HT1080 (cell line): ENCODE measurements around the gene SLC17A4. TPM values are rescaled to one million over a fixed set of nuclear protein-coding genes. Genes with fewer than 3 reads are reported as not detected.

Experiments used
- DNase-seq: peaks from one replicate; pipeline ENCODE4 v3.0.0-alpha.2; 2015; ENCODE audit warnings: low read depth
- polyA plus RNA-seq, 2 experiments: library from polyadenylated mRNA; depleted of rRNA; stranded (reverse); fragments of >200 nt; gene quantifications; 2 replicates each; pipeline ENCODE4 v1.2.3, GENCODE V29; 2015
- total RNA-seq: library from RNA; depleted of rRNA; stranded (reverse); fragments of >200 nt; shearing (Covaris generic); gene quantifications from 2 replicates; pipeline ENCODE4 v1.2.3, GENCODE V29; 2014; rRNA removed

SLC17A4 gene, protein sequence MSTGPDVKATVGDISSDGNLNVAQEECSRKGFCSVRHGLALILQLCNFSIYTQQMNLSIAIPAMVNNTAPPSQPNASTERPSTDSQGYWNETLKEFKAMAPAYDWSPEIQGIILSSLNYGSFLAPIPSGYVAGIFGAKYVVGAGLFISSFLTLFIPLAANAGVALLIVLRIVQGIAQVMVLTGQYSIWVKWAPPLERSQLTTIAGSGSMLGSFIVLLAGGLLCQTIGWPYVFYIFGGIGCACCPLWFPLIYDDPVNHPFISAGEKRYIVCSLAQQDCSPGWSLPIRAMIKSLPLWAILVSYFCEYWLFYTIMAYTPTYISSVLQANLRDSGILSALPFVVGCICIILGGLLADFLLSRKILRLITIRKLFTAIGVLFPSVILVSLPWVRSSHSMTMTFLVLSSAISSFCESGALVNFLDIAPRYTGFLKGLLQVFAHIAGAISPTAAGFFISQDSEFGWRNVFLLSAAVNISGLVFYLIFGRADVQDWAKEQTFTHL
- total RNA-seq, result not detected in 2 replicates
- not detected in 2 replicates for polyA plus RNA-seq (2015; cell fraction: cytosol; rRNA removed)
- not detected in 2 replicates for polyA plus RNA-seq (2015; cell fraction: nucleus; rRNA removed)

DNA sequence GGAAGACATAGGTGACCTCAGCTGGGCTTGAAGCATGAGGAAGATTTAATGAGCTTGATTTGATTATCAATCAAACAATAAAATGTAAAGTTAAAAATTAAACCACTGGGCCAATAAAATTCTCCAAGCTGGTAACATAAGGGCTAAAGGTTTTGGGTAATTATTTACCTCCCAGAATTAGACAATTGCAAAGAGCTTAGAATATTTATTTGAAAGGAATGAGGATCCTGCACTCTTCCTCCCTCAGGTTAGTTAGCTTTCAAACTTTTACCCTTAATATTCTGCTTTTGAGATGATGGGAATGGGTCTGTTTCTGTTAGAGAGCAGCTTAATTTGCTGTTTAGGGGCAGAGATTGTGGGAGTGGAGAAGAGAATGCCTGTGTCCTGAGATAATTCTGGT lies at the start of gene SLC17A4:
Gene SLC17A4 (plus strand): TSS at position 208 of the 400 bp plus-strand sequence. CDS start 7,221 bp downstream, outside the sequence.
- no peak for DNase-seq

DNA sequence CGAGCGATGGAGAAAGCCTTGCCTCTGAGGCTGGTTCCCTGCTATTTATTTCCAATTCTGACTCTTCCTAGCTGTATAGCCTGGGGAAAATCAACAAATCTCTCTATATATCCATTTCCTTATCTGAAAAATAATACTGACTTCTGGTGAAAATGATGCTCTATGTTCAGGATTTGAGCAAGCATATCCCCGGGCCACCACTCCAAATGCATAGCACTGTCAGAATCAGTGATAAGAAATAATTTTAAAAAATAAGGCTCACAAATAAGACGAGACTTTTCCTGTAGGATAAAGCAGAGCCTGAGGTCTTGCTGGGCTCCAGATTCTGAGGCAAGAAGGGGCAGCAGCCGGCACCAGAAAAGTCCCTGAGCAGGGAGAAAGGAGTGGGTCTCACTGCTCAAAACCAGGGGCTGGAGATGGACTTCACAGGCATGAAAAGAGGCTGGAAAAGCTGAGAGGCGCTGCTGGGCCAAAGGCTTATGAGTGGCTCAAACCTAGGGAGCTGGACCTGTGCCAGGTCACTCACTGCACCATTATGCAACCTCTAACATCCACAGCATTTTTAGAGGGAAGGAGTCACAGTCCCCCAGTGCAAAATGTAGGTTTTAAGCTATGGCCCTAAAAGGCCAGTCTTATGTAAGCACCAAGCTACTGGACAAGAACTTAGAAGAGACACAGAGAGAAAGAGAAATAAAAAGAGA lies 48.1 kb upstream of the SLC17A4 start:
- DNase-seq, result peak; percentile 19

DNA sequence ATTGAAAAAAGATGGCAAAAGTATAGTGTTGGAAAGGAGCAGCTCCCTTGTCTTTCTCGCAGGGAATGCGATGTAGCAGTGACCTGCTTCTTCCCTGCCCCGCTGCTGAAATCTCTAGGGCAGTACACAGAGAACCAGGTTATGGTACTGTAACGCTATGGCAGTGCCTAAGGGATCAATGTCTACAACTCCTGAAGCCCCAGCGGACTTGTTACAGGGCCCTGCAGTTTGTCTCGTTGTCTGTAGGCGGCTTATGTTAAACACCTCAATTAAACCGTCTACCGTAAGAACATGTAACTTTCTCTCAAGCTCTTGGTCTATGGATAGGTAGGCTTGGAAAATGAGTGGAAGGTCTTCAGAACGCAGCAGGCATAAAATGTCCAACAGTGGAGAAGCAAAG lies 44.8 kb upstream of the SLC17A4 start:
- DNase-seq, result no peak

DNA sequence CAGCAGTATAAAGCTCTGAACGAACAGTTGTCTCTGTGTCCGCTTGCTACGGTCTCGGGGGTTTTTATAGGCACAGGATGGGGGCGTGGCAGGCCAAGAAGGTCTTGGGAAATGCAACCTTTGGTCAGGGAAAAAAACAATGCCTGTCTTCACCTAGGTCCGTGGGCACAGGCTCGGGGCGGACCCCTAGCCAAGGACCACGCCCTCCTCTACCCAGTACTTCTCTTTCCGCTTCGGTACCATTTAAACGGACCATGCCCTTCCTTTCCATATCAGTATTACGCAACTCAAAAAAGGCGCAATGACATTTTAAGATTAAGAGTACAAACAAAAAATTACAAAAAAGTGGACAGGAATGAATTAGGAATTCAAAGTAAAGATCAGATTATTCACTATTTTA lies 44.3 kb upstream of the SLC17A4 start:
- DNase-seq, result no peak

DNA sequence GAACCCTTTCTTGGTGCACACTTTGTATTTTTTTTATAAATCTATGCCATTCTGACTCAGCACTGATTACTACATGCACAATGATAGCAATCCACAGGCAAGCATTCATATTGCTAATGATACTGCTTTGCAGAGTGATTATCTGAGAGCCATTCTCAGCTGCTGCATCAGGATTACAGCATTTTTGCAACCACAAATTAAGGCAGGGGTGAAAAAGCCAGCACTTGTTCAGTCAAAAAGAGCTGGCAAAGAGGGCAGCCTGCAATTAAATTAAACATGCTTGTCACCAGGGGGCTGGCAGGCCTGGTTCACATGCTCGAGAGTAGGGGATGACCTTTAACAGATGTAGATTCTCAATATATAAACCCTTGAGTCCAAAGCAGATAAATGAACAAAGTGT lies 40.7 kb upstream of the SLC17A4 start:
- DNase-seq, result no peak

DNA sequence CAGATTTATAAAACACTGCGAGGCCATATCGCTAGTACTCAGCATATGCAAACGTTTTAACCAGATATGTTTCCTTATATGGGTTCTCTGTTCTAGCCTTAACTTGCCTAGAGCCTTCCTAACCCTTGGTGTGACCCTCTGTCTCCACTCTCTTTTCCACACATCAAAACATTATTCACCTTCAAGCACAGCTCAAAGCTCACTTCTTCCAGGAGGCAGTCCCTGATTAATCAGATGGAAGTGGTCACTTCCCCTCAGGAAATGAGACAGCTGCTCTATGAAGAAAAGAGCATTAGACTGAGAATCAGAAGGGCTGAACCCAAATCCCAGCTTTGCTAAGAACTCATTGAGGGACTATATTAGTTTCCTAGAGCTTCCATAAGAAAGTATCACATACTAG lies 39.8 kb upstream of the SLC17A4 start:
- DNase-seq, result peak; percentile 60

DNA sequence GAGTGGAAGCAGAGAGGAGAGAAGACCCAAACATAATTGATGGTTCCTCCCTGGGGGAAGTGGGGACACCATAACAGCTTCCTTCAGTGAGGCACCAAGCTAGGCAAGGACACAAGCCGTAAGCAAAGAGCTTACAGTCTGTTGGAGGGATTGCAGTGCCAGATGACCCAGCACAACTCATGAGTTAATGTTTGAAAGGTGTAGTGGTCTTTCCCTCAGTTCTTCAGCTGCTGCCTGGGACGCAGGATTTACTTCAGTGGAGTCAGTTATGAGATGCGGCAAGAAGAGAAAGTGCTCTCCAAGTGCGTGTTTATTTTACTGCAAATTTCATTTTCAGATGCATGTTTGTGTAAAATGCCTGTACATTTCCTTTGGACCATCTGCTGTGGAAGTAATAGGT lies 38.7 kb upstream of the SLC17A4 start:
- DNase-seq, result no peak

DNA sequence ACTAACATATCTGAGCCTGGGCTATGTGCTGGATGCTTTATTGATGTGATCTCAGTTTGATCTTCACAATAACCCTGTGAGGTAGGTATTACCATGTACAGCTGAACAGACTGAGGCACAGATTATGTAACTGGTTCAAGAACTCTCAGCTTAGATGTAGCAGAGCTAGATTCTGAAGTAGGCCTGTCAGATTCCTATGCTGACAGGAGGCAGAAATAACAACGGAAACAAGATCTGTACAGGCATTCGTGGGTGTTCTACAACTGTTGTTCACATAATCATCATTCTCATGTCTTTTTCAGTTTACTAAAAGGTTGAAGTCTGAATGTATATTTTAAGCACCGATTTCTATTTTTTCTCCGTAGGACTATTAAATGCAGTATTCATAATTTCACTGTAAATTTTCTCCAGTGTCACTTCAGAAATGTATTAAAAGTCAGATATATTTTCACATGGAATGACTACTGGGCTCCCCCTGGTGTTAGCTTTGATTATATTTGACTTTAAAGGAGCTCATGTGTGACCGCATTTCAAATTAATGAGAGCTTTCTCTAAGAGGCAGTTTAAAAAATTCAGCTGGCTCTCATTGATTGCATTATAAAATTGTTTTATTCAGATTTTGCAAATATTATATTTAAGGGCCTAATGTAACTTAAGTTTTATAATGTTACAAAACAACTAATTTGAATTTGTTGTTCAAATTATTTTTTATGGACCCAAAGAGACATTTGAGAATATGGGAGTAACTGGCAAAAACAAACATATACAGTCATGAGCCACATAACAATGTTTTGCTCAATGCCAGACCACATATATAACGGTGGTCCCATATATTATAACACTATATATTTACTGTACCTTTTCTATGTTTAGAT lies 36.4 kb upstream of the SLC17A4 start:
- DNase-seq, result no peak

DNA sequence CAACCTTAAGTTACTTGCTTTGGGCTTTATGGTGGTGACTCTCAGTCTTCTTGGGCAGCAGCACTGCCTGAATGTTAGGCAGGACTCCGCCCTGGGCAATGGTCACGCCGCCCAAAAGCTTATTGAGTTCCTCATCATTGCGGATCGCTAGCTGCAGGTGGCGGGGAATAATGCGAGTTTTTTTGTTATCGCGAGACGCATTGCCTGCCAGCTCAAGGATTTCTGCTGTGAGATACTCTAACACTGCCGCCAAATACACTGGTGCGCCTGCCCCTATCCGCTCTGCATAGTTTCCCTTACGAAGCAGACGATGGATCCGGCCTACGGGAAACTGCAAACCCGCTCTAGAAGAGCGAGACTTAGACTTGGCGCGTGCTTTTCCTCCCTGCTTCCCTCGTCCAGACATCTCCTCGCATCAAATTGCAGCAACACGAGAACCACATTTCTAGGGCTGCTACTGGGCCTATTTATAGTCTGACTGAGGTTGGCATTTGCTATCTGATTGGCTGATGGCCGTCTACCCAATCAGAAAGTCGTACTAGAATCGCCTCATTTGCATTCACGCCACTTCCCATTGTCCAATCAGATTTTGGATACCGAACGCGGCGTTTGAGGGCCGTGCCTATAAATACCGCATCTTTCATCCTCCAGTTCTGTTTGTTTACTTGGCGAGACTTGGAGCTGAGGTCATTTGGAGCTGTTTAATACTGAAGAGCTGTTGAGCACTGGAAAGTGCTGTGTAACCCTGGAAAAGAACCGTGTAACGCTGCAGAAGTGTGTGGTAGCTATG lies 28.2 kb upstream of the SLC17A4 start:
- no peak for DNase-seq

DNA sequence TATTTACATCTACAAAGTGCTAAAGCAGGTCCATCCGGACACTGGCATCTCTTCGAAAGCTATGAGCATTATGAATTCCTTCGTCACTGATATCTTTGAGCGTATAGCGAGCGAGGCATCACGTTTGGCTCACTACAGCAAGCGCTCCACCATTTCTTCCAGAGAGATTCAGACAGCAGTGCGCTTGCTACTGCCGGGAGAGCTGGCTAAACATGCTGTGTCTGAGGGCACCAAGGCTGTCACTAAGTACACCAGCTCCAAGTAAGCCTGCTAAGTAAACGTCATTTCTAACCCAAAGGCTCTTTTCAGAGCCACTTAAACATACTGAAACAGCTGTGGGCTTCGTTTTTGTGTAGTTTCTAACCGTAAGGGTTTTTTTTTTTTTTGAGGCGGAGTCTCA lies 27.5 kb upstream of the SLC17A4 start:
- no peak for DNase-seq

DNA sequence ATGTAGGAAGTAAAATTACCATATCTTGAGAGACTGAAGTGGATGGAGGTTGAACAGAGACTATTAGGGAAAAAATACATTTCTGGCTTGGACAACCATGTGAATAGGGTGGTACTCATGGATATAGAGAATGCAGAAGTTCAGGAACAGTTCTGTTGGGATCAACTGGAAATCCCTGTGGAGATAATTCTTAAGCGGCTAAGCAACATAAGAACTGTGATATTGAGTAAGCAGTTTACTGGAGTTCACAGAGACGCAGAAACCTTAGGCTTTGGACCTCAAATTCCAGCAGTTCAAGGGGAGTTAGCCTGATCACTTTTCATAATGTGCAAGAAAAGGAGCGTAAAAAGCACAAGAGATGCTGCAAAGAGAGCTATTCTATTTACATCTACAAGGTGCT lies 23.6 kb upstream of the SLC17A4 start:
- DNase-seq, result no peak

DNA sequence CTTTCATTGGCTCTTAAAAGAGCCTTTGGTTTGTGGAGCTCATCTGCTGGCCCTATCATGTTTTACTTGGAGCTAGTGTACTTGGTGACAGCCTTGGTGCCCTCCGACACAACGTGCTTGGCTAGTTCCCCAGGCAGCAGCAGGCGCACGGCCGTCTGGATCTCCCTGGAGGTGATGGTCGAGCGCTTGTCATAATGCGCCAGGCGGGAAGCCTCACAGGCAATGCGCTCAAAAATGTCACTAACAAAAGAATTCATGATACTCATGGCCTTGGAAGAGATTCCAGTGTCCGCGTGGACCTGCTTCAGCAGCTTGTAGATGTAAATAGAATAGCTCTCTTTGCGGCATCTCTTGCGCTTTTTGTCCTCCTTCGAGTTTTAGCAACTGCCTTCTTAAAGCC lies 22.8 kb upstream of the SLC17A4 start:
- DNase-seq, result no peak

DNA sequence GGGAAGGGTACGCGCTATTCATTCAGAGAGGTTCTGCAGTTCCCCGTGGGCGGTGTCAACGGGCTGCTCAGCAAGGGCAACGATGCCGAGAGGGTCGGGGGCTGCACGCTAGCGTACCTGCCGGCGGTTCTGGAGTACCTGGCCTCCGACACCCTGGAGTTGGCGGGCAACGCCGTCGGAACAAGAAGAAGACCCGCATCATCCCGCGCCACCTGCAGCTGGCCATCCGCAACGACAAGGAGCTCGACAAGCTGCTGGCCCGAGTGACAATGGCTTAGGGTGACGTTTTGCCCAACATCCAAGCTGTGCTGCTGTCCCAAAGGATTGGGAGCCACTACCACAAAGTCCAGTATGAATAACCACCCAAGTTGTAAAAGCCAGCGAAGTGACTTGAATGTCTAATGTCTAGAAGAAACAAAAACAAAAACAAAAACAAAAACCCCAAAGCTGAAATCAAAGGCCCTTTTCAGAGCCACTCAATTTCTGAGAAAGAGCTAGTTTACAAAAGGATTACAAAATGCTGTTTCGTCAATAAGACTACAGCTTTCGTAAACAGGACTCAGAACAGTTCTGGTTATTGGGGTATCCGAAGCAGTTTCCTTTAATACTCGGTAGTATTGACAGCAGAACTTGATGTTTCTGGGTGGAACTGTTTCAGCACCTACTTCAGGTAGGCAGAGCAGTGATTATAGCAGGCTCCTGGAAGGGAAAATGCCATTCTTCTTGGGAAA lies 21.9 kb upstream of the SLC17A4 start:
- no peak for DNase-seq

DNA sequence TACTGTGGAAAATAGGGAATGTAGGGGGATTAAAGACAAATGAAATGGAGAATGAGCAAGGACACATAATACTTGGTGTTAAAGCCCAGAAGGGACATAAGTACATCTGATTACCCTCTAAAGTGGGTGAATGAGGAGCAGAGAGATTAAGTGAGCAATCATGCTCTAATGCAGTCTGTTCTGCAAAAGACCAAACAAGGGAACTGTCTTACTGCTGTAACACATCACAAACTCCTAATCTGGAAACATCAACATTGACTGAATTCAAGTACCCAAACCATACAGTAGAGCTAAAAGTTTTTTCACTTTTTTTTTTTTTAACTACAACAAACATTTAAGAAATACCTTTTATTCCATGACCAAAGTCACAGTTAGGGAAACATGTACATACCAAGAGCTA lies 19.3 kb upstream of the SLC17A4 start:
- DNase-seq, result no peak

DNA sequence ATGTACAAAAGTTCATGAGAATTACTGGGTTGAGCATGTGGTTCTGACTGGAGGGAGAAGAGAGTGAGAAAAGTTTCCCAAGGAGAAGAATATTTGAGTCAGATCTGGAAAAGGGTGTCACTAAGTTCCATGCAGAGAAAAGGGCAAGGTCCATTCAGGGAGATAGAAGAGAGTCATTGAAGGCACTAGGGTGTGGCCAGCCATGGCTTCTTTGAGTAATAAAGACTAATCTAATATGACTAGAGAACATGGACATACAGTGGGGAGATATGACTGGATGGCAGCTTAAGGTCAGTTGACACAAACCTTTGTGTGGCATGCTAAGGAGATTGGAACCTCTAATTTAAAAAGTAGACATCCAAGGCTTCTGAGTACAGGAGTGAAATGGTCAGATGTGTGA lies 10.7 kb upstream of the SLC17A4 start:
- DNase-seq, result no peak

DNA sequence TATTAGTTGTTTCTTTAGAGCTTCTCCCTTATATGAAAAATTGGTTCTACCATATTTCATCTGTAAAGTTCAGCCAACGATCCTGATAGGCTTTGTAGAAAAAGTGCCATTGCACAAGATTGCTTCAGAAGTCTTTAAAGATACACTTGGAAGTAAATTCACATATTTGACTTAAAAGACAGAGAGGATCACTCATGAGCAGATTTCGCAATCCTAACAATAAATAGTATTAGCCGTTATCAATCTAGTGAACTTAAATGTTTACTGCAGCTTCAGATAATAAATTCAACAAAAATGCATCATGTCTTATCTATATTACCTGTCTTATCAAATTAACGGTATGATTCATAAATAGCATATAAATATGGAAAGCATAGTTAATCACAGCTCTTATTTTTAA lies 8.7 kb upstream of the SLC17A4 start:
- DNase-seq, result no peak

DNA sequence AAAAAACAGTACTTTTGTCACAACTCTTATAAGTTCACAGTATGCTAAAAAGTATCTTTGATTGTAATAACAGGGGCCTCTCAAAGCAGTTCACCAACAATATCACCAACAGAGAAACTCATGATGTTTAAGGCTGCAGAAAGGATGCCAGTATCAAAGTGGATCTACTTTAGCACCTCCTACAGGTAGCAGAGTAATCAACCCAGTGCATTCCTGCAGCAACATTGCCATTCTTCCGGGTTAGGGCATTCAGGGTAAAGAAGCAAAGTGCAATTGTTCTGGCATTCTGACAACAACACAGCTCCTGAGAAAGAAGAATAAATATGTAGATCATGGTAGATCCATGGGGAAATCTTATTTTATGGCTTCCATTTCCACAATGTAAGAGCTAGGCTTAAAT lies 7.6 kb upstream of the SLC17A4 start:
- DNase-seq, result no peak

DNA sequence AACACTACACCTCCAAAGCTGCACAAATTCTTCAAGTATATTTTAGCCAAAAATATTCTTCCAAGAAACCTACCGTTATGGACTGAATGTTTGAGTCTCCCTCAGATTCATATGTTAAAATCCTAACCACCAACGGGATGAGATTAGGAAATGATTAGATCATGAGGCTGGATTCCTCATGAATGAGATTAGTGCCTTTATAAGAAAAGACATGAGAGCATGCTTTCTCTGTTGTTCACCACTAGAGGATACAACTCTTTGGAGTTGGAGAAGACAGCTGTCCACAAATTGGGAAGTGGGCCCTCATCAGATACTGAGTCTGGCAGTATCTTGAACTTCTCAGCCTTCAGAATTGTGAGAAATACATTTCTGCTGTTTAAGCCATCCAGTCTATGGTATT lies 7.1 kb upstream of the SLC17A4 start:
- no peak for DNase-seq

DNA sequence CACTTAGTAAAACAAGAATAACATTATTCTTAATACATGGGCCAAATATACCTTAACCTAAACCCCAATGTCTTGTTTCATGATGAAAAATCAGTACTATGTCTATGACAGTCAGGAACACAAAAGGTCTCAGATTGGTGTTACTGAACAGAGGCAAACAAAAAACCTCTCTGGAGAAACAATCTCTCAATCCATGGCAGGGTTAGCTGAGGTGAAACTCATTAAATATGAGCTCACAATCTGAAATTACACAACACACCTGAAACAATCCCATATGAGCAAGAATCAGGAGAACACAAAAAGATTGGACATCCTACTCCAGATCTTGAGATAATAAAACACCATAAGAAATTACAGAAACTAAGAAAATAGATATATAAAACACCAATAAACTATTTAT lies 6.5 kb upstream of the SLC17A4 start:
- DNase-seq, result no peak
